A549 (cell line): ENCODE data around the gene HILPDA. TPM values are rescaled to one million over a fixed set of nuclear protein-coding genes. Genes with fewer than 3 reads are reported as not detected.

Experiments
- ATAC-seq, 2 experiments: fragments of 200-7000 bp in 1 of 2; fragments of >200 bp in 1 of 2; cut with Nextera tagmentation in 1 of 2; cut with Tn5 transposase in 1 of 2; 3 replicates each; pipeline versions ENCODE4 v1.8.0 to v1.9.1; 2018 to 2020; ENCODE audit warnings: mild to moderate bottlenecking in 1 of 2, moderate library complexity in 1 of 2
- CTCF ChIA-PET: fragments of 300-600 bp; sonication (Branson Sonifier 250); formaldehyde crosslinking; extraction: SDS; loops from one replicate; lab custom pipeline; 2021; ENCODE audit warnings: antibody characterized with exemption, inconsistent platforms; lab: Yijun Ruan, JAX
- POLR2A ChIA-PET: fragments of 350-600 bp; formaldehyde crosslinking; extraction: SDS; loops from one replicate; lab custom pipeline; 2021; ENCODE audit warnings: antibody characterized with exemption, inconsistent platforms; lab: Yijun Ruan, JAX
- DNase-seq, 2 experiments: peaks; one replicate each; pipeline versions ENCODE4 v3.0.0 to v3.0.0-alpha.2; 2011 to 2016; ENCODE audit warnings: low read depth in 1 of 2, low spot score in 1 of 2
- FAIRE-seq: peaks from 2 replicates; lab custom pipeline; 2011; peaks lifted over from hg19 to GRCh38; lab: Jason Lieb, UNC
- H3K27ac ChIP-seq, 2 experiments: fragments of >200 bp; sonication (Bioruptor Twin); formaldehyde crosslinking; 3 replicates each; pipeline ENCODE4 v1.5.1; 2016 to 2017
- H3K4me1 ChIP-seq: fragments of >200 bp; sonication (Bioruptor Twin); formaldehyde crosslinking; 3 replicates; pipeline ENCODE4 v1.6.1; 2016
- H3K4me2 ChIP-seq: fragments of >200 bp; sonication (Bioruptor Twin); formaldehyde crosslinking; 3 replicates; pipeline ENCODE4 v1.6.1; 2016
- H3K4me3 ChIP-seq: fragments of >200 bp; sonication (Bioruptor Twin); formaldehyde crosslinking; 3 replicates; pipeline ENCODE4 v1.5.1; 2016
- H3K9me3 ChIP-seq: fragments of >200 bp; sonication (Bioruptor Twin); formaldehyde crosslinking; 3 replicates; pipeline ENCODE4 v1.6.1; 2016
- BCL3 ChIP-seq: fragments of >200 bp; sonication (Bioruptor Twin); formaldehyde crosslinking; IDR thresholded peaks from 3 replicates; pipeline ENCODE4 v1.6.1; 2016
- CBX8 ChIP-seq: fragments of 200-600 bp; sonication (generic); IDR thresholded peaks from 2 replicates; pipeline ENCODE4 v1.6.1; 2016
- CHD2 ChIP-seq: fragments of 150-350 bp; IDR thresholded peaks from 2 replicates; pipeline ENCODE4 v1.6.1; 2014; ENCODE audit warnings: low read length; ENCODE audit not compliant: partially characterized antibody
- EHMT2 ChIP-seq: fragments of 200-600 bp; sonication (generic); IDR thresholded peaks from 2 replicates; pipeline ENCODE4 v1.6.1; 2016; ENCODE audit warnings: antibody characterized with exemption, low read depth, mild to moderate bottlenecking, moderate library complexity
- EP300 ChIP-seq, 2 experiments: fragments of >200 bp; sonication (Bioruptor Twin); formaldehyde crosslinking; IDR thresholded peaks; 2 replicates in 1 of 2; 3 replicates in 1 of 2; pipeline ENCODE4 v1.6.1; 2016 to 2017
- FOSL2 ChIP-seq, 2 experiments: fragments of 450-650 bp in 1 of 2; fragments of >200 bp in 1 of 2; sonication (Bioruptor Twin) in 1 of 2; formaldehyde crosslinking; IDR thresholded peaks; 2 replicates each; pipeline versions ENCODE4 v1.5.0 to v1.6.1; 2016 to 2020; ENCODE audit warnings: mild to moderate bottlenecking in 1 of 2, moderate library complexity in 1 of 2
- HES2 ChIP-seq: fragments of >200 bp; sonication (Bioruptor Twin); formaldehyde crosslinking; IDR thresholded peaks from 2 replicates; pipeline ENCODE4 v1.6.1; 2016
- HEYL ChIP-seq: fragments of 250-450 bp; sonication (Bioruptor Pico); IDR thresholded peaks from 2 replicates; pipeline ENCODE4 v1.8.0; 2021; ENCODE audit warnings: mild to moderate bottlenecking, moderate library complexity
- HMGXB4 ChIP-seq: fragments of 250-450 bp; sonication (Bioruptor Pico); IDR thresholded peaks from 2 replicates; pipeline ENCODE4 v1.5.0; 2021; ENCODE audit warnings: mild to moderate bottlenecking, moderate library complexity, borderline replicate concordance
- HOXA7 ChIP-seq: fragments of 250-450 bp; sonication (Bioruptor Pico); IDR thresholded peaks from 2 replicates; pipeline ENCODE4 v1.5.0; 2020; ENCODE audit warnings: mild to moderate bottlenecking, moderate library complexity
- HOXB13 ChIP-seq: fragments of 250-450 bp; sonication (Bioruptor Pico); IDR thresholded peaks from 2 replicates; pipeline ENCODE4 v1.5.0; 2020; ENCODE audit warnings: low read depth, mild to moderate bottlenecking, moderate library complexity
- HOXB5 ChIP-seq: fragments of 250-450 bp; sonication (Bioruptor Pico); IDR thresholded peaks from 2 replicates; pipeline ENCODE4 v1.5.0; 2020; ENCODE audit warnings: mild to moderate bottlenecking, moderate library complexity
- KDM1A ChIP-seq: fragments of 200-600 bp; sonication (generic); IDR thresholded peaks from 2 replicates; pipeline ENCODE4 v1.6.1; 2016; ENCODE audit warnings: low read depth, mild to moderate bottlenecking
- MAZ ChIP-seq: fragments of 150-350 bp; IDR thresholded peaks from 2 replicates; pipeline ENCODE4 v1.6.1; 2014; ENCODE audit warnings: antibody characterized with exemption, low read depth, low read length, borderline replicate concordance
- MYC ChIP-seq: IDR thresholded peaks from 2 replicates; pipeline ENCODE4 v1.6.1; 2012; ENCODE audit warnings: mild to moderate bottlenecking, inconsistent platforms, low read length, improper control_type of control experiment, borderline replicate concordance
- NFE2L2 ChIP-seq: fragments of 150-350 bp; conservative IDR thresholded peaks from 2 replicates; pipeline ENCODE4 v1.6.1; 2014; ENCODE audit warnings: low read length
- NR3C1 ChIP-seq: fragments of >200 bp; sonication (Bioruptor Twin); formaldehyde crosslinking; IDR thresholded peaks from 3 replicates; pipeline ENCODE4 v1.6.1; 2017
- PHF8 ChIP-seq: fragments of 200-600 bp; sonication (generic); IDR thresholded peaks from 2 replicates; pipeline ENCODE4 v1.6.1; 2016; ENCODE audit warnings: low read depth, mild to moderate bottlenecking, antibody characterized with exemption, moderate library complexity, borderline replicate concordance
- POLR2AphosphoS2 ChIP-seq: conservative IDR thresholded peaks from 2 replicates; pipeline ENCODE4 v1.6.1; 2012; ENCODE audit warnings: low read length, improper control_type of control experiment, inconsistent platforms
- RARB ChIP-seq: fragments of 250-450 bp; sonication (Bioruptor Pico); IDR thresholded peaks from 2 replicates; pipeline ENCODE4 v1.8.0; 2021; ENCODE audit warnings: mild to moderate bottlenecking, moderate library complexity
- TP53 ChIP-seq: fragments of 250-450 bp; sonication (Bioruptor Pico); IDR thresholded peaks from 2 replicates; pipeline ENCODE4 v1.5.0; 2021; ENCODE audit warnings: mild to moderate bottlenecking, moderate library complexity
- ZC3H11A ChIP-seq: fragments of 450-650 bp; IDR thresholded peaks from 2 replicates; pipeline ENCODE4 v1.6.1; 2014; ENCODE audit warnings: antibody characterized with exemption, mild to moderate bottlenecking
- WGBS: methylation state at CpG from one replicate; pipeline ENCODE4 v1.1.6; 2017; ENCODE audit errors: missing lambda C conversion rate; 5-methylcytosine and 5-hydroxymethylcytosine counted together
- polyA plus RNA-seq, 4 experiments: library from polyadenylated mRNA; depleted of rRNA in 3 of 4; stranded (reverse); fragments of >200 nt; fragmentation: RNase III in 1 of 4; extraction: RNeasy Plus Mini Kit Qiagen cat#74134 plus additional on column Dnase treatment in 1 of 4; gene quantifications; 2 replicates in 3 of 4; 3 replicates in 1 of 4; pipeline ENCODE4 v1.2.3, GENCODE V29; 2011 to 2017
- TF ChIP-seq, protein P1 (sequence below): fragments of 250-450 bp; sonication (Bioruptor Pico); IDR thresholded peaks from 2 replicates; pipeline ENCODE4 v1.5.0; 2020; ENCODE audit warnings: low read depth, mild to moderate bottlenecking, moderate library complexity
- TF ChIP-seq, protein P2 (sequence below): fragments of 450-650 bp; IDR thresholded peaks from 2 replicates; pipeline ENCODE4 v1.6.1; 2014; ENCODE audit warnings: antibody characterized with exemption
- TF ChIP-seq, protein P3 (sequence below): fragments of 200-600 bp; sonication (generic); IDR thresholded peaks from 2 replicates; pipeline ENCODE4 v1.6.1; 2016; ENCODE audit warnings: antibody characterized with exemption, mild to moderate bottlenecking, moderate library complexity

Gene HILPDA
- polyA plus RNA-seq, 2 of the 4 experiments (the other 2 are of a cell fraction), result 24.2 to 94.6 TPM

DNA sequence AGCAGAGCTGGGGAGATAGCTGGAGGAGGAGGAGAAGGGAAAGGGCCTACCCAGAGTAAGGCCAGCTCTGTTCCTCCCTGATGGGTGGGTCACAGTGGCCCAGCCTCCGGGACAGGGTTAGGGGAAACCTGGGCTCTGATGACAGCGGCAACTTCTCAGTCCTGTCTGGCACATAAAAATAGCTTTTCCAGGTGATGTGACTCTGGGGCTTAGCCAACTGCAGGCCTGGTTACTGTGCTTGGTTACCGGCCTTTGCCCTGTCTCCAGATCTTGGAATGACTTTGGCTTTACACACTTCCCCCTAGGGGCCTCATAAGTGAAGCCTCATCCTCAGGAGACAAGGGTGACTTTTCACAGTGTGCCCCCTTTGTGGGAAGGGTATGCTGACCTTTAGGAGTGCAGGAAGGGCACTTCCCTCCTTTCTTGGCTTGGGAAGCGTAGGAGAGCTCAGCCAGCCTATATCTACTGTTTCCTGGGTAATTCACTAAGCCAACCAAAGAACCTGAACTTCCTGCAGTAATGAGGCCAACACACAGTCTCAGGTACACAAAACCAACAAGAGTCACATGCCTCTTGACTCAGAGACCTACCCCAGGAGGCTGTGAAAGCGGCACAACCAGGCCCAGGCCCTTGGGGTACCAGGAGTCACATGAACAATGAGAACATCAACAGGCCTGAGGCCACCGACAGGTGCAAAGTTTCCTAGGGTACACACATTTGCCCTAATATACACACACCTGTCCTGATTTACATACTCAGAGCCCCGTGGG is 11.7 kb upstream of the HILPDA start:
- POLR2A ChIA-PET, result no interaction called here

DNA sequence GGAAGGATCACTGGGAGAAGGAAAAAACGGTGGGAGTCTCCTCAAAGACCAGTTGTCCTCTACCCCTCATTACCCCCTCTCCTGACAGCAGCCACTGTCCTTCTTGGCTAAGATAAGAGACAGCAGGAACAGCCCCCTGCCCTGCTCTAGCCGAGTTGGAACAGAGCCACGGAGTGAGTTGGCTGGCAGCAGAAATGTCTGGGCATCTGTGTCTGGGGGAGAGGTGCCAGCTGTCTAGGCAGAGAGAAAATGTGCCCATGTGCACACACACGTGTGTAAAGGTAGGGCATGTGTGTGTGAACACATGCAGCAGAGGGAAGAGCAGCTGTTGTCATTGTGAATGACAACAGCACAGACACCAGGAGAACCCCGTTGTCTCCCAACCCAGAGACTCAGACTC is 9.4 kb upstream of the HILPDA start:
- DNase-seq, result no peak
- Histone ChIP-seq H3K4me2 (no peak overlapping the region), H3K9me3 (no peaks in the 10 kb centered on the region), H3K4me1 (peaks cover 25% of the 10 kb centered on the region), H3K4me3 (no peak overlapping the region), H3K27ac (peak overlapping the region; percentile 23 to 48; a peak in 5 of 6 replicates)
- ChIA-PET POLR2A (no interaction called here), CTCF (interaction anchor here (1.0 to 1.6 kb wide), 4 partner anchors 13 to 20 kb away, joined by 3 to 8 read pairs (median 4); no protein-coding TSS in a partner anchor)
- WGBS, result 57% methylated on average over 5 of the region's 5 CpGs
- FAIRE-seq, result no peak
- peak; percentile 24 to 30; a peak in 3 of 6 replicates for ATAC-seq
- TF ChIP-seq MAZ (no peak), EHMT2 (no peak), CHD2 (no peak), TP53 (CRISPR knock-in tag) (no peak), HOXB13 (CRISPR knock-in tag) (no peak), CBX8 (no peak), POLR2AphosphoS2 (no peak), HOXA7 (no peak), HOXB5 (CRISPR knock-in tag) (no peak), HEYL (CRISPR knock-in tag) (no peak), KDM1A (no peak)
- TF ChIP-seq, protein P1, sequence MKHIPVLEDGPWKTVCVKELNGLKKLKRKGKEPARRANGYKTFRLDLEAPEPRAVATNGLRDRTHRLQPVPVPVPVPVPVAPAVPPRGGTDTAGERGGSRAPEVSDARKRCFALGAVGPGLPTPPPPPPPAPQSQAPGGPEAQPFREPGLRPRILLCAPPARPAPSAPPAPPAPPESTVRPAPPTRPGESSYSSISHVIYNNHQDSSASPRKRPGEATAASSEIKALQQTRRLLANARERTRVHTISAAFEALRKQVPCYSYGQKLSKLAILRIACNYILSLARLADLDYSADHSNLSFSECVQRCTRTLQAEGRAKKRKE (CRISPR knock-in tag), result no peak
- TF ChIP-seq, protein P2, sequence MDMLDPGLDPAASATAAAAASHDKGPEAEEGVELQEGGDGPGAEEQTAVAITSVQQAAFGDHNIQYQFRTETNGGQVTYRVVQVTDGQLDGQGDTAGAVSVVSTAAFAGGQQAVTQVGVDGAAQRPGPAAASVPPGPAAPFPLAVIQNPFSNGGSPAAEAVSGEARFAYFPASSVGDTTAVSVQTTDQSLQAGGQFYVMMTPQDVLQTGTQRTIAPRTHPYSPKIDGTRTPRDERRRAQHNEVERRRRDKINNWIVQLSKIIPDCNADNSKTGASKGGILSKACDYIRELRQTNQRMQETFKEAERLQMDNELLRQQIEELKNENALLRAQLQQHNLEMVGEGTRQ, result no peak
- TF ChIP-seq, protein P3, sequence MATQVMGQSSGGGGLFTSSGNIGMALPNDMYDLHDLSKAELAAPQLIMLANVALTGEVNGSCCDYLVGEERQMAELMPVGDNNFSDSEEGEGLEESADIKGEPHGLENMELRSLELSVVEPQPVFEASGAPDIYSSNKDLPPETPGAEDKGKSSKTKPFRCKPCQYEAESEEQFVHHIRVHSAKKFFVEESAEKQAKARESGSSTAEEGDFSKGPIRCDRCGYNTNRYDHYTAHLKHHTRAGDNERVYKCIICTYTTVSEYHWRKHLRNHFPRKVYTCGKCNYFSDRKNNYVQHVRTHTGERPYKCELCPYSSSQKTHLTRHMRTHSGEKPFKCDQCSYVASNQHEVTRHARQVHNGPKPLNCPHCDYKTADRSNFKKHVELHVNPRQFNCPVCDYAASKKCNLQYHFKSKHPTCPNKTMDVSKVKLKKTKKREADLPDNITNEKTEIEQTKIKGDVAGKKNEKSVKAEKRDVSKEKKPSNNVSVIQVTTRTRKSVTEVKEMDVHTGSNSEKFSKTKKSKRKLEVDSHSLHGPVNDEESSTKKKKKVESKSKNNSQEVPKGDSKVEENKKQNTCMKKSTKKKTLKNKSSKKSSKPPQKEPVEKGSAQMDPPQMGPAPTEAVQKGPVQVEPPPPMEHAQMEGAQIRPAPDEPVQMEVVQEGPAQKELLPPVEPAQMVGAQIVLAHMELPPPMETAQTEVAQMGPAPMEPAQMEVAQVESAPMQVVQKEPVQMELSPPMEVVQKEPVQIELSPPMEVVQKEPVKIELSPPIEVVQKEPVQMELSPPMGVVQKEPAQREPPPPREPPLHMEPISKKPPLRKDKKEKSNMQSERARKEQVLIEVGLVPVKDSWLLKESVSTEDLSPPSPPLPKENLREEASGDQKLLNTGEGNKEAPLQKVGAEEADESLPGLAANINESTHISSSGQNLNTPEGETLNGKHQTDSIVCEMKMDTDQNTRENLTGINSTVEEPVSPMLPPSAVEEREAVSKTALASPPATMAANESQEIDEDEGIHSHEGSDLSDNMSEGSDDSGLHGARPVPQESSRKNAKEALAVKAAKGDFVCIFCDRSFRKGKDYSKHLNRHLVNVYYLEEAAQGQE, result no peak

More for the DNA sequence above, 11.7 kb upstream of the HILPDA start:
- DNase-seq (no peak), FAIRE-seq (no peak), ATAC-seq (peak; percentile 23 to 51; a peak in 3 of 6 replicates)
- Histone ChIP-seq H3K4me2 (no peak overlapping the region), H3K4me3 (no peak overlapping the region), H3K27ac (peak overlapping the region; percentile 51 to 52), H3K9me3 (no peaks in the 10 kb centered on the region), H3K4me1 (peaks cover 25% of the 10 kb centered on the region)
- TF ChIP-seq HES2, result no peak
- TF ChIP-seq EHMT2, result no peak
- no peak for TF ChIP-seq RARB (CRISPR knock-in tag)
- TF ChIP-seq NR3C1, result no peak
- TF ChIP-seq CHD2, result no peak
- no peak for TF ChIP-seq EP300 (IDR thresholded peaks at IDR 0.05)
- no peak for TF ChIP-seq HMGXB4 (CRISPR knock-in tag)
- TF ChIP-seq FOSL2 (IDR thresholded peaks at IDR 0.05), result no peak
- no peak for TF ChIP-seq FOSL2 (CRISPR knock-in tag; IDR thresholded peaks at IDR 0.05)
- TF ChIP-seq NFE2L2, result no peak
- TF ChIP-seq HOXB13 (CRISPR knock-in tag), result no peak
- no peak for TF ChIP-seq PHF8
- no peak for TF ChIP-seq BCL3
- TF ChIP-seq MYC, result no peak
- TF ChIP-seq ZC3H11A, result no peak
- 77% methylated on average over 7 of the region's 7 CpGs for WGBS
- CTCF ChIA-PET, result interaction anchor here (0.8 to 5.8 kb wide), 11 partner anchors 9 to 439 kb away, joined by 3 to 79 read pairs (median 4); partner anchors contain the start of gene METTL2B
